AG09319 (cell line): Measurements from ENCODE around the gene NKIRAS2.

Experiments used
- DNase-seq: peaks from one replicate; pipeline ENCODE4 v3.0.0-alpha.2; 2010; ENCODE audit warnings: low read depth; ENCODE audit errors: extremely low read depth
- TF ChIP-seq, protein P1 (sequence below): IDR thresholded peaks from 2 replicates; pipeline ENCODE4 v1.5.1; 2011; ENCODE audit warnings: low read depth, mild to moderate bottlenecking, inconsistent platforms, low read length, moderate library complexity

NKIRAS2 gene

GRCh38 chr17:42027961-42028790 is 8.3 kb downstream of the NKIRAS2 start:
- DNase-seq = no peak

DNA sequence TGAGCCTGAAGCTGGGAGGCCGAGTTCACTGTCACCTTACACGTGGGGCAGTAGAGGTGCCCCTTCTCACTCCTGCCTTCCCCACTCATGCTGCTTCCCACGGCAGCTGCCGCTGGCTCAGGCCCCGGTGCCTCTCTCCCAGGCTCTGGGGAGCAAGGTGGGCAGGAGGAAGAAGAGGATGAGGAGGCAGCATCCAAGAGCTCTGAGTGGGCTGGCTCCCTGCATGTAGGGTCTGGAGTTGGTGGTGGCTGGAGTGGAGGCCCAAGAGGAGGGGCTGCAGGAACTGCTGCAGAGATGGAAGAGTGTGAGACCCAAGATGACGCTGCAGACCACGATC is 8.9 kb downstream of the NKIRAS2 start:
- DNase-seq = no peak
- TF ChIP-seq, protein P1, sequence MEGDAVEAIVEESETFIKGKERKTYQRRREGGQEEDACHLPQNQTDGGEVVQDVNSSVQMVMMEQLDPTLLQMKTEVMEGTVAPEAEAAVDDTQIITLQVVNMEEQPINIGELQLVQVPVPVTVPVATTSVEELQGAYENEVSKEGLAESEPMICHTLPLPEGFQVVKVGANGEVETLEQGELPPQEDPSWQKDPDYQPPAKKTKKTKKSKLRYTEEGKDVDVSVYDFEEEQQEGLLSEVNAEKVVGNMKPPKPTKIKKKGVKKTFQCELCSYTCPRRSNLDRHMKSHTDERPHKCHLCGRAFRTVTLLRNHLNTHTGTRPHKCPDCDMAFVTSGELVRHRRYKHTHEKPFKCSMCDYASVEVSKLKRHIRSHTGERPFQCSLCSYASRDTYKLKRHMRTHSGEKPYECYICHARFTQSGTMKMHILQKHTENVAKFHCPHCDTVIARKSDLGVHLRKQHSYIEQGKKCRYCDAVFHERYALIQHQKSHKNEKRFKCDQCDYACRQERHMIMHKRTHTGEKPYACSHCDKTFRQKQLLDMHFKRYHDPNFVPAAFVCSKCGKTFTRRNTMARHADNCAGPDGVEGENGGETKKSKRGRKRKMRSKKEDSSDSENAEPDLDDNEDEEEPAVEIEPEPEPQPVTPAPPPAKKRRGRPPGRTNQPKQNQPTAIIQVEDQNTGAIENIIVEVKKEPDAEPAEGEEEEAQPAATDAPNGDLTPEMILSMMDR = no peak

More at GRCh38 chr17:42027961-42028790, 8.3 kb downstream of the NKIRAS2 start:
- TF ChIP-seq, protein P1 = peak; percentile 4

GRCh38 chr17:42031584-42031983 is 11.7 kb downstream of the NKIRAS2 start:
- DNase-seq = no peak
- TF ChIP-seq, protein P1 = no peak

DNA sequence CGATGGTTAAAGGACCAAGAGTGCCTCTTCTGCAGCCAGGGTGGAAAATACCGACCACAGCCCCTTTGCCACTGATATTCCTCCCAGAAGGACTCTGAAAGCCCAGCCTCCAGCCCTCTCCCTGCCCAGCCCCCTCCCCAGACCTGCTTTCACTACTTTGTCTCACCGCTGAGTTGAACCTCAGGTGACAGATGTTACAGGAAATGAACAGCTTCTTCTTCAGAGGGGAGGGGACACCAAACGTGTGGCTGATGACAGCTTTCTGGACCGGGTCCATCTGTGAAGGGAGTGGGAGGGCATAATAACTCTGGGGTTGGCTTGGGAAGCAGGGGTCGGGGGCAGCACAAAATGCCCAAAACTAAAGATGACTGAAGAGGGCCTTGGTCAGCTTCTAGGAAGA is 14.2 kb downstream of the NKIRAS2 start:
- TF ChIP-seq, protein P1 = no peak
- DNase-seq = no peak

GRCh38 chr17:42038221-42038973 is 18.5 kb downstream of the NKIRAS2 start:
- TF ChIP-seq, protein P1 = no peak
- DNase-seq = no peak

- no peak for DNase-seq
- TF ChIP-seq, protein P1 = no peak
Measured at GRCh38 chr17:42039794-42040763, 20.2 kb downstream of the NKIRAS2 start.
